ENCODE data around the gene ITGB1.
A peak's percentile ranks its signal among the peaks of the same experiment; 100 is the strongest.

ITGB1 gene

GRCh38 chr10:32891261-32891660, 66.8 kb downstream of the ITGB1 start:
- H3K4me1 ChIP-seq, result no peaks in the 10 kb centered on the region
- H3K9me3 ChIP-seq, result no peaks in the 10 kb centered on the region
- H3K27me3 ChIP-seq (ENCODE audit: low read depth), result no peaks in the 10 kb centered on the region
- H3K4me3 ChIP-seq, result no peak overlapping the region
- DNase-seq (ENCODE audit: low spot score in 2 of 2), result no peak
- in situ Hi-C loops (cut with MboI; ENCODE audit: low sequenced_read_pairs), result no loop called here
- peaks cover 5% of the 10 kb centered on the region for H3K36me3 ChIP-seq (replicated peaks)

GRCh38 chr10:32890444-32890843, 67.6 kb downstream of the ITGB1 start:
- Histone ChIP-seq H3K9me3 (no peaks in the 10 kb centered on the region), H3K27me3 (ENCODE audit: low read depth) (no peaks in the 10 kb centered on the region), H3K4me3 (no peak overlapping the region), H3K36me3 (replicated peaks) (no peaks in the 10 kb centered on the region), H3K4me1 (no peaks in the 10 kb centered on the region)
- in situ Hi-C loops (cut with MboI; ENCODE audit: low sequenced_read_pairs), result no loop called here
- no peak for DNase-seq (ENCODE audit: low spot score in 2 of 2)

GRCh38 chr10:32889631-32890212, 68.3 kb downstream of the ITGB1 start:
- DNase-seq (ENCODE audit: low spot score in 2 of 2), result no peak
- in situ Hi-C loops (cut with MboI; ENCODE audit: low sequenced_read_pairs), result no loop called here
- no peaks in the 10 kb centered on the region for H3K4me1 ChIP-seq
- H3K36me3 ChIP-seq (replicated peaks), result no peaks in the 10 kb centered on the region
- H3K27me3 ChIP-seq (ENCODE audit: low read depth), result no peaks in the 10 kb centered on the region
- H3K9me3 ChIP-seq, result no peaks in the 10 kb centered on the region
- H3K4me3 ChIP-seq, result no peak overlapping the region

- Histone ChIP-seq H3K4me3 (no peak overlapping the region), H3K9me3 (no peaks in the 10 kb centered on the region), H3K27me3 (ENCODE audit: low read depth) (no peaks in the 10 kb centered on the region), H3K36me3 (replicated peaks) (no peaks in the 10 kb centered on the region), H3K4me1 (no peaks in the 10 kb centered on the region)
- no peak for DNase-seq (ENCODE audit: low spot score in 2 of 2)
- in situ Hi-C loops (cut with MboI; ENCODE audit: low sequenced_read_pairs), result no loop called here
Measured at GRCh38 chr10:32888161-32888927, 69.7 kb downstream of the ITGB1 start.

GRCh38 chr10:32887481-32887880, 70.5 kb downstream of the ITGB1 start:
- in situ Hi-C loops (cut with MboI; ENCODE audit: low sequenced_read_pairs), result no loop called here
- DNase-seq (ENCODE audit: low spot score in 2 of 2), result no peak
- no peaks in the 10 kb centered on the region for H3K27me3 ChIP-seq (ENCODE audit: low read depth)

GRCh38 chr10:32882076-32882475, 76.0 kb downstream of the ITGB1 start:
- no peak overlapping the region for H3K4me3 ChIP-seq
- in situ Hi-C loops (cut with MboI; ENCODE audit: low sequenced_read_pairs), result no loop called here

More at GRCh38 chr10:32887481-32887880, 70.5 kb downstream of the ITGB1 start:
- Histone ChIP-seq H3K4me3 (no peak overlapping the region), H3K36me3 (replicated peaks) (no peaks in the 10 kb centered on the region), H3K4me1 (no peaks in the 10 kb centered on the region), H3K9me3 (no peaks in the 10 kb centered on the region)

GRCh38 chr10:32878646-32879045, 79.4 kb downstream of the ITGB1 start:
- H3K9me3 ChIP-seq, result no peaks in the 10 kb centered on the region
- in situ Hi-C loops (cut with MboI; ENCODE audit: low sequenced_read_pairs), result no loop called here

More at GRCh38 chr10:32882076-32882475, 76.0 kb downstream of the ITGB1 start:
- Histone ChIP-seq H3K4me1 (no peaks in the 10 kb centered on the region; the same call in 1 of the 2 replicates), H3K27me3 (ENCODE audit: low read depth) (no peaks in the 10 kb centered on the region), H3K9me3 (no peaks in the 10 kb centered on the region), H3K36me3 (replicated peaks) (no peaks in the 10 kb centered on the region)
- no peak for DNase-seq (ENCODE audit: low spot score in 2 of 2)

GRCh38 chr10:32877915-32878314, 80.1 kb downstream of the ITGB1 start:
- no peak for DNase-seq (ENCODE audit: low spot score in 2 of 2)
- Histone ChIP-seq H3K36me3 (replicated peaks) (no peaks in the 10 kb centered on the region), H3K4me1 (no peaks in the 10 kb centered on the region; the same call in 1 of the 2 replicates), H3K4me3 (no peak overlapping the region), H3K27me3 (ENCODE audit: low read depth) (no peaks in the 10 kb centered on the region), H3K9me3 (no peaks in the 10 kb centered on the region)
- in situ Hi-C loops (cut with MboI; ENCODE audit: low sequenced_read_pairs), result no loop called here

More at GRCh38 chr10:32878646-32879045, 79.4 kb downstream of the ITGB1 start:
- DNase-seq (ENCODE audit: low spot score in 2 of 2), result peak in 1 of 2 experiments; percentile 36
- no peaks in the 10 kb centered on the region for H3K27me3 ChIP-seq (ENCODE audit: low read depth)
- H3K36me3 ChIP-seq (replicated peaks), result no peaks in the 10 kb centered on the region
- no peaks in the 10 kb centered on the region; the same call in 1 of the 2 replicates for H3K4me1 ChIP-seq
- H3K4me3 ChIP-seq, result no peak overlapping the region

GRCh38 chr10:32865170-32865569, 92.9 kb downstream of the ITGB1 start:
- no peaks in the 10 kb centered on the region for H3K27me3 ChIP-seq (ENCODE audit: low read depth)
- no peaks in the 10 kb centered on the region for H3K4me1 ChIP-seq
- no peak overlapping the region for H3K4me3 ChIP-seq
- DNase-seq (ENCODE audit: low spot score in 2 of 2), result no peak
- no peaks in the 10 kb centered on the region for H3K9me3 ChIP-seq
- H3K36me3 ChIP-seq (replicated peaks), result no peaks in the 10 kb centered on the region
- in situ Hi-C loops (cut with MboI; ENCODE audit: low sequenced_read_pairs), result no loop called here

GRCh38 chr10:32854435-32854834, 103.6 kb downstream of the ITGB1 start:
- no peaks in the 10 kb centered on the region for H3K4me1 ChIP-seq
- no peaks in the 10 kb centered on the region for H3K9me3 ChIP-seq
- H3K4me3 ChIP-seq, result no peak overlapping the region
- DNase-seq (ENCODE audit: low spot score in 2 of 2), result no peak
- H3K36me3 ChIP-seq (replicated peaks), result no peaks in the 10 kb centered on the region
- in situ Hi-C loops (cut with MboI; ENCODE audit: low sequenced_read_pairs), result no loop called here
- H3K27me3 ChIP-seq (ENCODE audit: low read depth), result 0 out of 2 replicates have a peak, but pooled peaks cover 3% of the 10 kb centered on the region

GRCh38 chr10:32851301-32851700, 106.7 kb downstream of the ITGB1 start:
- no peak for DNase-seq (ENCODE audit: low spot score in 2 of 2)
- Histone ChIP-seq H3K36me3 (replicated peaks) (no peaks in the 10 kb centered on the region), H3K9me3 (no peaks in the 10 kb centered on the region), H3K4me3 (no peak overlapping the region), H3K4me1 (no peaks in the 10 kb centered on the region), H3K27me3 (ENCODE audit: low read depth) (0 out of 2 replicates have a peak, but pooled peaks cover 3% of the 10 kb centered on the region)
- in situ Hi-C loops (cut with MboI; ENCODE audit: low sequenced_read_pairs), result no loop called here
